ENCODE measurements around the gene OR51V1. TPM values are rescaled to one million over a fixed set of nuclear protein-coding genes. Genes with fewer than 3 reads are reported as not detected.

Gene OR51V1
- total and polyA plus RNA-seq, 2 of the 4 experiments (the other 2 are of a cell fraction) = not detected

- POLR2A ChIA-PET (ENCODE audit: unreplicated experiment) = no interaction called here
These were observed 7.7 kb downstream of the OR51V1 start for GRCh38 chr11:5192738-5193137.

More at GRCh38 chr11:5192738-5193137, 7.7 kb downstream of the OR51V1 start:
- H4K20me1 ChIP-seq (ENCODE audit: insufficient read depth, low read length) = no peaks in the 10 kb centered on the region
- no peaks in the 10 kb centered on the region; the same call in 1 of the 2 replicates for H3K9me3 ChIP-seq (ENCODE audit: control insufficient read depth, insufficient read depth, low read length)
- no peak overlapping the region for H3K56ac ChIP-seq (ENCODE audit: extremely low read depth, insufficient read depth, low read length)
- no TSS peak for BruUV-seq (replicated peaks)
- no peak for DNase-seq
- no peak overlapping the region for H3K27ac ChIP-seq (ENCODE audit: insufficient read depth, low read length)
- dilution Hi-C loops (cut with HindIII; ENCODE audit: low sequenced_read_pairs, unreplicated experiment) (no loop called here), in situ Hi-C loops (cut with MboI; ENCODE audit: low sequenced_read_pairs) (no loop called here), intact Hi-C loops (cut with micrococcal nuclease) (no loop called here)
- H4K5ac ChIP-seq (ENCODE audit: low read depth, low read length) = no peak overlapping the region
- H2BK20ac ChIP-seq (ENCODE audit: low read depth, low read length) = no peak overlapping the region
- no peak overlapping the region for H3K18ac ChIP-seq (ENCODE audit: low read depth, low read length)
- no peaks in the 10 kb centered on the region; the same call in 1 of the 2 replicates for H3K4me1 ChIP-seq (ENCODE audit: control insufficient read depth, insufficient read depth, low read length)
- no peak overlapping the region for H3K4me3 ChIP-seq (ENCODE audit: insufficient read depth, low read depth, low read length)
- H3K27me3 ChIP-seq (ENCODE audit: control insufficient read depth, insufficient read depth, low read length) = no peaks in the 10 kb centered on the region
- CTCF ChIA-PET = no interaction called here
- no peak overlapping the region for H2BK5ac ChIP-seq (ENCODE audit: low read depth, low read length, poor library complexity, severe bottlenecking)
- no peak for ATAC-seq (ENCODE audit: low read depth)
- no peak overlapping the region for H3K4ac ChIP-seq (ENCODE audit: low read depth, low read length)
- no peak overlapping the region for H2BK15ac ChIP-seq (ENCODE audit: low read depth, low read length)
- H3K23ac ChIP-seq (ENCODE audit: low read depth, low read length) = no peak overlapping the region
- H2AK5ac ChIP-seq (ENCODE audit: low read depth, low read length) = no peak overlapping the region
- H3K79me1 ChIP-seq (ENCODE audit: low read depth in 1 of 2, low read length in 2 of 2) = no peaks in the 10 kb centered on the region
- TF ChIP-seq POLR2A (IDR thresholded peaks at IDR 0.05; ENCODE audit: low read depth, low read length) = no peak
- H3K4me2 ChIP-seq (ENCODE audit: low read depth, low read length) = no peak overlapping the region
- no peak overlapping the region for H4K8ac ChIP-seq (ENCODE audit: low read depth in 2 of 2, low read length in 2 of 2)
- no peak overlapping the region for H2AK9ac ChIP-seq (replicated peaks; ENCODE audit: low read depth, low read length, poor library complexity)
- no peak overlapping the region for H4K91ac ChIP-seq (ENCODE audit: insufficient read depth, low read depth, low read length)
- no peak overlapping the region for H2BK120ac ChIP-seq (ENCODE audit: low read depth, low read length)
- no peak overlapping the region for H3K14ac ChIP-seq (replicated peaks; ENCODE audit: low read depth, low read length)
- WGBS, 2 experiments (ENCODE audit: extremely low coverage in 2 of 2, insufficient read length in 1 of 2) = no CpG with 5 or more reads among the region's 1 CpG
- no peaks in the 10 kb centered on the region for H3K9me1 ChIP-seq (ENCODE audit: insufficient read depth, low read length)
- no peaks in the 10 kb centered on the region for H3K36me3 ChIP-seq (ENCODE audit: control insufficient read depth, insufficient read depth, low read length)
- no peak overlapping the region for H3K9ac ChIP-seq (ENCODE audit: low read depth, low read length)
- no peak overlapping the region for H2AFZ ChIP-seq (replicated peaks; ENCODE audit: low read length, poor library complexity)

Data from IMR-90 (cell line).